GM19328 (cell line): ENCODE measurements around the gene TMPRSS4.

Experiments used
- ATAC-seq: cut with Tn5 transposase; IDR thresholded peaks from one replicate; pipeline ENCODE4 v1.9.1; 2021; ENCODE audit warnings: mild to moderate bottlenecking, moderate library complexity; ENCODE audit not compliant: unreplicated experiment

TMPRSS4 gene

GRCh38 chr11:118102721-118103261, 25.9 kb downstream of the TMPRSS4 start:
- ATAC-seq: no peak

DNA sequence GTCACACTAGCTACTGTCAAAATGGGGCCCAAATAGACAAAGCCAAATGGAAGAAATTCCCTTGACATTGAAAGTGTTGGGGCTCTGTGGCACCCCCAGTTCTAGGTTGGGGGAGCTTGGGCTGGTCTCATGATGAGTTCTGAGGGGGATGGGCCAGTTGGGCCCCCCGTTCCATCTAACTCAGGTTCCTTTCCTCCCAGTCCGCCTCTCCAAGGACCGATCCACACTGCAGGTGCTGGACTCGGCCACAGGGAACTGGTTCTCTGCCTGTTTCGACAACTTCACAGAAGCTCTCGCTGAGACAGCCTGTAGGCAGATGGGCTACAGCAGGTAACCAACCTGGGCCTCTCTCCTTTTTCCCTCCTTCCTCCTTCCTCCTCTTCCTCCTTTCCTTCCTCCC, 27.6 kb downstream of the TMPRSS4 start:
- ATAC-seq: no peak

GRCh38 chr11:118105657-118106305, 28.9 kb downstream of the TMPRSS4 start:
- ATAC-seq: no peak

DNA sequence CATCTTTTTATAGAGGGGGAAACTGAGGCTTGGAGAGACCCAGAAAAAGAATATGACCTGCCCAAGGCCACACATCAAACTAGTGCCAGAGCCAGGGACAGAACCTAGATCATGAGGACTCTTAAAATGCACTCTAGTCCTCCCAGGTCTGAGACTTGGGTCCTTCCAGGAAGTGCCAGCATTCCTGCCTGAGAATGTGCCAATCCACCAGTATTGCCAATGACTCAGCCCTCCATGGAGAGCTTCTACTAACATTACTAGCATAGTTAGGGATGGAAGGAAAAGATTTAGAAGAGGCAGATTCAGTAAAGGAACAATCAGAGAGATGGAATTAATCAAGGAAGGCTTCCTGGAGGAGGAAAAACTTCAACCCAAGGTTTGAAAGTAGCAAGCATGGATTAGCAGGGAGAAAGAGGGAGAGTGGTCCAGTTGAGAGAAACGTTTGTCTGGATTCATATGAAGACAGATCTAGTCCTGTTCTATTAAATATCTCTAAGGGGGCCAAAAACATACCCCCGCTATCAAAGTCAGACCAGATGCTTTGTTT, 30.0 kb downstream of the TMPRSS4 start:
- ATAC-seq: no peak

DNA sequence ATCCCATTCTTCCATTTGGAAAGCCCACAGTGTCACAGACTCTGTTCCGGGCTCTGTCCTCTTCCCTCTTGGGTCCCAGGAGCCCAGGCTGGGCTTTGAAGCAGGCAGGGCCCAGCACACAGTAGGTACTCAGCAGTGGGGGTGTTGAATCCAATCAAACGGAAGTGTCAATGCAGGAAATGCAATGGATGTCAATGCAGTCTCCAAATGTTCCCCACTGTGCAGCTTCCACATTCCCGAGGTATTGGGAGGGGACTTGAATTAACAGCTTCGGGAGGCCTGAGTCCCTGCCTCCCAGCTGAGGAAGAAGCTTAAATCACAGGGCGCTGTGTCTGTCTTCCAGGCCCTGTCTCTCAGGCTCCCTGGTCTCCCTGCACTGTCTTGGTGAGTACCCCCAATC, 31.6 kb downstream of the TMPRSS4 start:
- ATAC-seq: no peak

GRCh38 chr11:118109231-118109630, 32.4 kb downstream of the TMPRSS4 start:
- no peak for ATAC-seq

GRCh38 chr11:118111019-118111743, 34.3 kb downstream of the TMPRSS4 start:
- no peak for ATAC-seq

- no peak for ATAC-seq
These were observed 34.8 kb downstream of the TMPRSS4 start for GRCh38 chr11:118111744-118112035.

DNA sequence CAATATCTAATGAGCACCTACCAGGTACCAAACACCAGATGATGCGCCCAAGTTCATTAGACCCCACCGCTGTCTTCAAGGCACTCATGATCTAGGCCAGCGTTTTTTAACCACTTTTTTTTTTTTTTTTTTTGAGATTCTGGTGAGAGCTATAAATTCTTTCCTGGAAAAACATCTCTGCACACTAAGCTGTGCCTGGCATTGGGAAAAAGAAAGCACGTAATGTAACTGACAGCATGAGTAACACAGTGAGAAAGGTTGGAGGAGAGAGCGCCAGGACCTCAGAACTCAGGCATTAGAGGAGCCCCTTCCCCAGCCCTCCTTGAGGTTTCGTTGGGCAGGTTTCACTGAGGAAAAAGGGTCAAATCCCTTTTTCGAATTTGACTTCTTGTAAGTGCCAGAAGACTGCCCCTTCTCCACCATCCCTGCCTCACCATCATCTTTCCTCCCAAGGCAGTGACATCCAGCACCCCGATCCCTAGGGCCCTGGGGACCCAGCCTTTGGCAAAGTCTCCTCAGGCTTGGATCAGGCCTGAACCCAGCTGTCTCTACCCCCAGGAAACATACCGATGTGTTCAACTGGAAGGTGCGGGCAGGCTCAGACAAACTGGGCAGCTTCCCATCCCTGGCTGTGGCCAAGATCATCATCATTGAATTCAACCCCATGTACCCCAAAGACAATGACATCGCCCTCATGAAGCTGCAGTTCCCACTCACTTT, 36.0 kb downstream of the TMPRSS4 start:
- no peak for ATAC-seq

DNA sequence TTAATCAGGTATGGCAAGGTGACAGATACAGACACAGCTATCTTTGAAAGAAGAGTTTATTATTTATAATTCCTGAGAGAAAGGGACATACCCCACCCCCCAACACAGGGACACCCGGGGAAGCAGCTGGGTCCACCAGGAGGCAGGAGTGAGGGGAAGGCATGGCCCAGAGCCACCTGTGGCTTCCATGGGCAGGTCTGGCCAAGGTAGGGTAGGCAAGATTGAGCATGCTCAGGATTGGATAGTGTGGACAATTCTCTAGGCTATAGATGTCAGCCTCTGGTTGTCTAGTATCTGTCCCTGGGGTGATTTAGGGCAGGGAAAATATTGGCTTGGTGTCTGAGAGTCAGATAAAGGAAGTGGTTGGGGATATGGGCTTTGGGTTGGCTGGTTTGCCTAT, 37.4 kb downstream of the TMPRSS4 start:
- ATAC-seq: no peak

DNA sequence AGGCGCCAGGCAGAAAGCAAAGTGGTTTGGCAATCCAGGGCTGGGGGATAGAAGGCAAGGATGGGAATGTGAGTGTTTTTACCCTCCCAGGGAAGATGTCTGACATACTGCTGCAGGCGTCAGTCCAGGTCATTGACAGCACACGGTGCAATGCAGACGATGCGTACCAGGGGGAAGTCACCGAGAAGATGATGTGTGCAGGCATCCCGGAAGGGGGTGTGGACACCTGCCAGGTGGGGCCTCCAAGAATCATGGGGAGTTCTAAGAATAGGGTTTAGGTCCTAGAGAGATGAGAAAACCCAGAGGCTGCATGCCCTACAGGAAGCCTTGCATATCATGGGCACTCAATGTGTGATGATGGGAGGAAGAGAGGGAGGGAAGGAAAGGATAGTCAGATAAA, 38.2 kb downstream of the TMPRSS4 start:
- no peak for ATAC-seq

GRCh38 chr11:118117790-118118601, 41.1 kb downstream of the TMPRSS4 start:
- no peak for ATAC-seq

GRCh38 chr11:118120793-118121192, 43.9 kb downstream of the TMPRSS4 start:
- ATAC-seq: no peak

- ATAC-seq: no peak
These were observed 48.2 kb downstream of the TMPRSS4 start for GRCh38 chr11:118124929-118125535.

- ATAC-seq: no peak
These were observed 49.4 kb downstream of the TMPRSS4 start for GRCh38 chr11:118126082-118126838.

DNA sequence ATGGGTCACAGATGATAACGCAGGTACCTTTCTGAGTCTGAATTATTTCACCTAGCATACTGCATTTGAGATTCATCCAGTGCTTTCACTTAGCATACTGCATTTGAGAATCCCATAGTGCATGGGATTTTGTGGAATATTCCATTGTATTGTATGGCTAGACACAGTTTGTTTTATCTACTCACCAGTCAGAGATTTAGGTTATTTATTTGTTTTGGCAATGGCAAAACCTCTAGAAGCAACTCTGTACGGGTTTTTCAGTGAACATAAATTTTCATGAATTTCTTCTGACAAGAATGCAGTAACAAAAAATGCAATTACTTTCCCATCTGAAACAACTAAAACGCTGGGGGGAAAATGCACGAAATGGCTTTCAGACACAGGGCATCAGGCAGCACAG, 51.4 kb downstream of the TMPRSS4 start:
- no peak for ATAC-seq

GRCh38 chr11:118128721-118129470, 52.0 kb downstream of the TMPRSS4 start:
- no peak for ATAC-seq

DNA sequence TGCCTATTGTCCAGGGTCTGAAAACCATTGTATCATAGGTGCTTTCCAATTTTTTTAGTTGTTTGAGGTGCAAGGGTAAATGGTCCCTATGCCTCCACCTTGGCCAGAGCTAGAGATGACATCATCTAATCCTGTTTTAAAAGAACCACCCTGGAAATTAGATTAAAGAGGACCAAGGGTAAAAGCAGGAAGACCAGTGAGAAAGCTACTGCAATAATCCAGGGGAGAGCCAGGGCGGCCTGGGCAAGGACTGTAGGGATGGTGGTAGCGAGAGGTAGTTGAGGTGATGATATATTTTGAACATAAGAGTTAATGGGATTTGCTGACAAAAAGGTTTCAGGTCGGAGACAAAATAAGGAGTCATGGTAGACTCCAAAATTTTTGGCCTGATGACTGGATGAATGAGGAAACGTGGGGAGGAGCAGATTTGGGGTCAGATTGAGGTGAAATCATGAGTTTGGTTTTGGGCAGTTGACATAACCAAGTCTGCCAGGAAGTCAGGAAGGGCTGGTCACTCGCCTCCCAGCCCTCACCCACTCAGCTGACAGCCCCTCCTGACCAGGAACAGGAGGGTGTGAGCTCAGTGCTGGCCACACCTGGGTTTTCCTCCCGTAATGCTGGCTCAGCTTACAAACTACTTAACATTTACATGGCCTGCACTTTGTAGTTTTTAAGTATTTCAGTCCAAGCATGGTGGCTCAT, 52.7 kb downstream of the TMPRSS4 start:
- no peak for ATAC-seq
